ENCODE measurements around the gene SWI5.

The SWI5 gene

DNA sequence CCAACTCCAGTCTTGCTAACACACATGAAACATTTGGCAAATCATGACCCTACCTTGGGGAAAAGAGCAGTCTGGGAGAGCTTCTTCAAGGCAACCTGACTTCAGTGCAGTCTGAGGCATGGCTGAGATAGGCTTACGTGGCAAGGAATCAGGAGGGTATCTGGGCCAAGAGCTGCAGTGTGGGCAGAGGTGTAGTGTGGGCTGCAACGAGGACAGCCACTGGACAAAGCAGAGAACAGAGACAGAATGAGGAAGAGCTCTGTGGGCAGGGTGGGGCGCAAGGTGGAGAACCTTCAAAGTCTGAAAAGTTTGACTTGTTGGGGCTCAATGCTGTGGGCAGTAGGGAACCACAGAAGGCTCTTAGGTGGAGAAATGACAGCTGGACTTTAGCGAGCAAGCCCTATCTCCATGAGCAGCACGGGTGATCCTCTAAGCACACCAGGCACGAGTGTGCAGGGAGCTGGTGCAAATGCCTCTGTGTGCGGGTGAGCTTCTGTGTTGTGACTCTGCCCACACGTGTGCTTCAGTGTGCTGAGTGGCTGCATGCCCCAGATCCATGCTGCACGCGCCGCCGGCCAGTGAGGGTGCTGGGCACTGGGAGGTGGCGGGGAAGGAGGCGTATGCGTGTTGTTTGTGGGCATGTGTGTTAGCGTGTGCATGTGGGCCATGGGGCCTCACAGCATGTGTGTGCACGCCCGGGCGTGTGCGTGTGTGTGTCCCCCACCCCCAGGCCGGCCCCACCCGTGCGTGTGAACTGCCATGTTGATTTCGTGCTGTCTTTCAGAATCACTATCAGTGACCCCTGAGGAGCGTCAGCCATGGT is 23.5 kb upstream of the SWI5 start:
- no peak for ATAC-seq
- no peak for TF ChIP-seq GLIS3 (CRISPR knock-in tag; IDR thresholded peaks at IDR 0.05)
- TF ChIP-seq, protein P1, sequence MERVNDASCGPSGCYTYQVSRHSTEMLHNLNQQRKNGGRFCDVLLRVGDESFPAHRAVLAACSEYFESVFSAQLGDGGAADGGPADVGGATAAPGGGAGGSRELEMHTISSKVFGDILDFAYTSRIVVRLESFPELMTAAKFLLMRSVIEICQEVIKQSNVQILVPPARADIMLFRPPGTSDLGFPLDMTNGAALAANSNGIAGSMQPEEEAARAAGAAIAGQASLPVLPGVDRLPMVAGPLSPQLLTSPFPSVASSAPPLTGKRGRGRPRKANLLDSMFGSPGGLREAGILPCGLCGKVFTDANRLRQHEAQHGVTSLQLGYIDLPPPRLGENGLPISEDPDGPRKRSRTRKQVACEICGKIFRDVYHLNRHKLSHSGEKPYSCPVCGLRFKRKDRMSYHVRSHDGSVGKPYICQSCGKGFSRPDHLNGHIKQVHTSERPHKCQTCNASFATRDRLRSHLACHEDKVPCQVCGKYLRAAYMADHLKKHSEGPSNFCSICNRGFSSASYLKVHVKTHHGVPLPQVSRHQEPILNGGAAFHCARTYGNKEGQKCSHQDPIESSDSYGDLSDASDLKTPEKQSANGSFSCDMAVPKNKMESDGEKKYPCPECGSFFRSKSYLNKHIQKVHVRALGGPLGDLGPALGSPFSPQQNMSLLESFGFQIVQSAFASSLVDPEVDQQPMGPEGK (CRISPR knock-in tag; IDR thresholded peaks at IDR 0.05; ENCODE audit: borderline replicate concordance), result no peak
- TF ChIP-seq ESRRG (CRISPR knock-in tag; IDR thresholded peaks at IDR 0.05), result no peak
- TF ChIP-seq ZFP30 (CRISPR knock-in tag; IDR thresholded peaks at IDR 0.05), result no peak
- no peak for TF ChIP-seq ARNTL (CRISPR knock-in tag; IDR thresholded peaks at IDR 0.05; ENCODE audit: borderline replicate concordance, low read depth)
- TF ChIP-seq, protein P2, sequence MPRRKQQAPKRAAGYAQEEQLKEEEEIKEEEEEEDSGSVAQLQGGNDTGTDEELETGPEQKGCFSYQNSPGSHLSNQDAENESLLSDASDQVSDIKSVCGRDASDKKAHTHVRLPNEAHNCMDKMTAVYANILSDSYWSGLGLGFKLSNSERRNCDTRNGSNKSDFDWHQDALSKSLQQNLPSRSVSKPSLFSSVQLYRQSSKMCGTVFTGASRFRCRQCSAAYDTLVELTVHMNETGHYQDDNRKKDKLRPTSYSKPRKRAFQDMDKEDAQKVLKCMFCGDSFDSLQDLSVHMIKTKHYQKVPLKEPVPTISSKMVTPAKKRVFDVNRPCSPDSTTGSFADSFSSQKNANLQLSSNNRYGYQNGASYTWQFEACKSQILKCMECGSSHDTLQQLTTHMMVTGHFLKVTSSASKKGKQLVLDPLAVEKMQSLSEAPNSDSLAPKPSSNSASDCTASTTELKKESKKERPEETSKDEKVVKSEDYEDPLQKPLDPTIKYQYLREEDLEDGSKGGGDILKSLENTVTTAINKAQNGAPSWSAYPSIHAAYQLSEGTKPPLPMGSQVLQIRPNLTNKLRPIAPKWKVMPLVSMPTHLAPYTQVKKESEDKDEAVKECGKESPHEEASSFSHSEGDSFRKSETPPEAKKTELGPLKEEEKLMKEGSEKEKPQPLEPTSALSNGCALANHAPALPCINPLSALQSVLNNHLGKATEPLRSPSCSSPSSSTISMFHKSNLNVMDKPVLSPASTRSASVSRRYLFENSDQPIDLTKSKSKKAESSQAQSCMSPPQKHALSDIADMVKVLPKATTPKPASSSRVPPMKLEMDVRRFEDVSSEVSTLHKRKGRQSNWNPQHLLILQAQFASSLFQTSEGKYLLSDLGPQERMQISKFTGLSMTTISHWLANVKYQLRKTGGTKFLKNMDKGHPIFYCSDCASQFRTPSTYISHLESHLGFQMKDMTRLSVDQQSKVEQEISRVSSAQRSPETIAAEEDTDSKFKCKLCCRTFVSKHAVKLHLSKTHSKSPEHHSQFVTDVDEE (CRISPR knock-in tag; IDR thresholded peaks at IDR 0.05), result no peak
- TF ChIP-seq, protein P3, sequence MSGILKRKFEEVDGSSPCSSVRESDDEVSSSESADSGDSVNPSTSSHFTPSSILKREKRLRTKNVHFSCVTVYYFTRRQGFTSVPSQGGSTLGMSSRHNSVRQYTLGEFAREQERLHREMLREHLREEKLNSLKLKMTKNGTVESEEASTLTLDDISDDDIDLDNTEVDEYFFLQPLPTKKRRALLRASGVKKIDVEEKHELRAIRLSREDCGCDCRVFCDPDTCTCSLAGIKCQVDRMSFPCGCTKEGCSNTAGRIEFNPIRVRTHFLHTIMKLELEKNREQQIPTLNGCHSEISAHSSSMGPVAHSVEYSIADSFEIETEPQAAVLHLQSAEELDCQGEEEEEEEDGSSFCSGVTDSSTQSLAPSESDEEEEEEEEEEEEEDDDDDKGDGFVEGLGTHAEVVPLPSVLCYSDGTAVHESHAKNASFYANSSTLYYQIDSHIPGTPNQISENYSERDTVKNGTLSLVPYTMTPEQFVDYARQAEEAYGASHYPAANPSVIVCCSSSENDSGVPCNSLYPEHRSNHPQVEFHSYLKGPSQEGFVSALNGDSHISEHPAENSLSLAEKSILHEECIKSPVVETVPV (CRISPR knock-in tag; IDR thresholded peaks at IDR 0.05), result no peak
- TF ChIP-seq SNAI2 (CRISPR knock-in tag; IDR thresholded peaks at IDR 0.05), result no peak
- no peak for TF ChIP-seq TOX (CRISPR knock-in tag; IDR thresholded peaks at IDR 0.05; ENCODE audit: borderline replicate concordance)

DNA sequence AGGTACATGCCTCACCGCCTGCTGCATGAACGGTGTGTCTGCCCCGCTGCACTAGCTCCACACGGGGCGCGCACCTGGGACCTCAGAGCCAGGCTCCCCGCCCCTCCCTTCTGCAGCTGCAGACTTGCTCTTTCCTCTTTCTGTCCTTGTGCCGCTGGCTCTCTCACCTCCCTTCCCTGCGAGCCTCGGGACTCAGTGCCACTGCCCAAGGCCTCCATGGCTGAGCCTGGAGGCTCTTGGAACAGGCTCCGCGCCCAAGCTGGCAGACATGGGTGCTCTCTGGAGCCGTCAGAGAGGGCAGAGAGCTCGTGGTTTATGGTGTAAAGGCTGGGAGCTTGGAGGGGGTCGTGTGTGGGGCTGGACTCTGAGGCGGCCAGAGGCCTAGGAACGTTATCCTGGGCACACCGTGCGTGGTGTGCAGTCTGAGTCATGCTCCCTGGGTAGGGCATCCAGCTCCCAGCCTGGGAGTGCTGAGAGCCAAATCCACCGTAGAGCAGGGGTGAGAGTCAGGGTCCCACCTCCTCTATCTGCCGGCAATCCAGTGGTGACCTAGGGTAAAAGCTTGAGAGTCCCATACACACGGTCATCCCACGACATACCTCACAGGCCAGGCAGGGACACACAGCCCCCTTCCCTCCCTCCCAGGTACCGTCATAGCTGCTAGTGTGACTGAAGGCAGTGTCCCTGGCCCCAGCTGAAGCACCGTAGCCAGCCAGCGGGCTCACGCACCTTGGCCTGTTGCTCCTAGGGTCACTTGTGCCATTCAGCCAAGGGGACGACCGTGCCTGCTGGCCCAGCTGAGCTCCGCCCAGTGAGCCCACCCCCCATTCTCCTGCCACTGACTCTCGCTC is 22.7 kb upstream of the SWI5 start:
- no peak for ATAC-seq
- TF ChIP-seq CSDC2 (CRISPR knock-in tag; IDR thresholded peaks at IDR 0.05) (no peak), SNAI2 (CRISPR knock-in tag; IDR thresholded peaks at IDR 0.05) (no peak), ZNF565 (CRISPR knock-in tag; conservative IDR thresholded peaks at IDR 0.05; ENCODE audit: low read depth) (no peak)

DNA sequence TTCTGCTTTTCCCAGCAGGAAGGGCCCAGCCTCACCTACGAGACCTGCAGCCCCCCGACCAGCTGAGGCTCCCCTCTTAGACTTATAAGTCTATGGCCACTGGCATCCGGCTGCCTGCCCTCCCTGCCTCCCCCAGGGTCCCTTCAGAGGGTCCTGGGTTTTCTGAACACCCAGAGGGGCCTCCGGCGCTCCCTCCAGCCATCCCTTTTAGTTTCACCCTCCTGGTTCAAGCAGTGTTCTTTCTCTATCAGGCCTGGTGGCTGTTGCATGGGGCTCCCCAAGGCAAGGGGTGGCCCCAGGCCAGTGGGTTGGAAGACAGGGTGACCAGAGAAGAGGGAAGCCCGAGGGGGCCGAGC is 22.1 kb upstream of the SWI5 start:
- no peak for ATAC-seq

More for the DNA sequence above, 22.1 kb upstream of the SWI5 start:
- TF ChIP-seq ZNF8 (CRISPR knock-in tag; IDR thresholded peaks at IDR 0.05), result no peak
- TF ChIP-seq RARB (CRISPR knock-in tag; IDR thresholded peaks at IDR 0.05), result no peak
- TF ChIP-seq, protein P2 (CRISPR knock-in tag; IDR thresholded peaks at IDR 0.05), result no peak
- no peak for TF ChIP-seq TOX (CRISPR knock-in tag; IDR thresholded peaks at IDR 0.05; ENCODE audit: borderline replicate concordance)
- no peak for TF ChIP-seq GLIS3 (CRISPR knock-in tag; IDR thresholded peaks at IDR 0.05)
- no peak for TF ChIP-seq ZFP3 (CRISPR knock-in tag; IDR thresholded peaks at IDR 0.05)
- TF ChIP-seq ZFP30 (CRISPR knock-in tag; IDR thresholded peaks at IDR 0.05), result no peak
- TF ChIP-seq ZC3H10 (CRISPR knock-in tag; IDR thresholded peaks at IDR 0.05), result no peak
- no peak for TF ChIP-seq ISL1 (CRISPR knock-in tag; IDR thresholded peaks at IDR 0.05)
- no peak for TF ChIP-seq TCF4 (CRISPR knock-in tag; IDR thresholded peaks at IDR 0.05; ENCODE audit: borderline replicate concordance)
- TF ChIP-seq OSR1 (CRISPR knock-in tag; IDR thresholded peaks at IDR 0.05), result no peak
- TF ChIP-seq, protein P4, sequence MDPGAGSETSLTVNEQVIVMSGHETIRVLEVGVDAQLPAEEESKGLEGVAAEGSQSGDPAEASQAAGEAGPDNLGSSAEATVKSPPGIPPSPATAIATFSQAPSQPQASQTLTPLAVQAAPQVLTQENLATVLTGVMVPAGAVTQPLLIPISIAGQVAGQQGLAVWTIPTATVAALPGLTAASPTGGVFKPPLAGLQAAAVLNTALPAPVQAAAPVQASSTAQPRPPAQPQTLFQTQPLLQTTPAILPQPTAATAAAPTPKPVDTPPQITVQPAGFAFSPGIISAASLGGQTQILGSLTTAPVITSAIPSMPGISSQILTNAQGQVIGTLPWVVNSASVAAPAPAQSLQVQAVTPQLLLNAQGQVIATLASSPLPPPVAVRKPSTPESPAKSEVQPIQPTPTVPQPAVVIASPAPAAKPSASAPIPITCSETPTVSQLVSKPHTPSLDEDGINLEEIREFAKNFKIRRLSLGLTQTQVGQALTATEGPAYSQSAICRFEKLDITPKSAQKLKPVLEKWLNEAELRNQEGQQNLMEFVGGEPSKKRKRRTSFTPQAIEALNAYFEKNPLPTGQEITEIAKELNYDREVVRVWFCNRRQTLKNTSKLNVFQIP (CRISPR knock-in tag; IDR thresholded peaks at IDR 0.05; ENCODE audit: borderline replicate concordance, low read depth), result no peak
- no peak for TF ChIP-seq CSDC2 (CRISPR knock-in tag; IDR thresholded peaks at IDR 0.05)
- TF ChIP-seq, protein P3 (CRISPR knock-in tag; IDR thresholded peaks at IDR 0.05), result no peak
- TF ChIP-seq ESRRG (CRISPR knock-in tag; IDR thresholded peaks at IDR 0.05), result no peak
- TF ChIP-seq, protein P5, sequence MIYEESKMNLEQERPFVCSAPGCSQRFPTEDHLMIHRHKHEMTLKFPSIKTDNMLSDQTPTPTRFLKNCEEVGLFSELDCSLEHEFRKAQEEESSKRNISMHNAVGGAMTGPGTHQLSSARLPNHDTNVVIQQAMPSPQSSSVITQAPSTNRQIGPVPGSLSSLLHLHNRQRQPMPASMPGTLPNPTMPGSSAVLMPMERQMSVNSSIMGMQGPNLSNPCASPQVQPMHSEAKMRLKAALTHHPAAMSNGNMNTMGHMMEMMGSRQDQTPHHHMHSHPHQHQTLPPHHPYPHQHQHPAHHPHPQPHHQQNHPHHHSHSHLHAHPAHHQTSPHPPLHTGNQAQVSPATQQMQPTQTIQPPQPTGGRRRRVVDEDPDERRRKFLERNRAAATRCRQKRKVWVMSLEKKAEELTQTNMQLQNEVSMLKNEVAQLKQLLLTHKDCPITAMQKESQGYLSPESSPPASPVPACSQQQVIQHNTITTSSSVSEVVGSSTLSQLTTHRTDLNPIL (CRISPR knock-in tag; IDR thresholded peaks at IDR 0.05; ENCODE audit: low read depth), result no peak
- TF ChIP-seq SNAI2 (CRISPR knock-in tag; IDR thresholded peaks at IDR 0.05), result no peak
- TF ChIP-seq PPARA (CRISPR knock-in tag; IDR thresholded peaks at IDR 0.05; ENCODE audit: borderline replicate concordance), result no peak
- no peak for TF ChIP-seq ARNTL (CRISPR knock-in tag; IDR thresholded peaks at IDR 0.05; ENCODE audit: borderline replicate concordance, low read depth)

All from SK-N-SH treated with all-trans-retinoic acid at 6 μM for 48 hours (cell line).